OCI-LY7 (cell line): ENCODE measurements around the gene JPT1. TPM values are rescaled to one million over a fixed set of nuclear protein-coding genes. Genes with fewer than 3 reads are reported as not detected.

Experiments used
- BruUV-seq: library from RNA; stranded (reverse); fragments of 400-500 nt; replicated peaks from 2 replicates; lab custom pipeline; 2021; lab: Mats Ljungman, UMichigan
- CTCF ChIA-PET: fragments of 300-600 bp; sonication (Branson Sonifier 250); formaldehyde crosslinking; loops from one replicate; lab custom pipeline; 2022; ENCODE audit warnings: antibody characterized with exemption; ENCODE audit not compliant: unreplicated experiment; lab: Charles Lee
- POLR2A ChIA-PET: fragments of 300-600 bp; sonication (Branson Sonifier 250); formaldehyde crosslinking; loops from one replicate; lab custom pipeline; 2022; ENCODE audit warnings: antibody characterized with exemption; lab: Charles Lee
- DNase-seq: peaks from one replicate; pipeline ENCODE4 v3.0.0-alpha.2; 2015; ENCODE audit warnings: low spot score
- H2AFZ ChIP-seq: fragments of 200-600 bp; sonication (generic), shearing (Covaris generic); 2 replicates; pipeline ENCODE4 v1.6.1; 2014; ENCODE audit warnings: mild to moderate bottlenecking, antibody characterized with exemption, low read length, moderate library complexity
- H3K27ac ChIP-seq: fragments of 200-600 bp; sonication (generic); 2 replicates; pipeline ENCODE4 v1.5.1; 2014; ENCODE audit warnings: mixed run types, low read depth, mild to moderate bottlenecking, moderate library complexity, low read length, inconsistent platforms; ENCODE audit not compliant: poor library complexity, severe bottlenecking
- H3K36me3 ChIP-seq: fragments of 200-600 bp; sonication (generic); 2 replicates; pipeline ENCODE4 v1.6.1; 2014; ENCODE audit warnings: mild to moderate bottlenecking, antibody characterized with exemption, low read length, moderate library complexity, mixed read lengths; ENCODE audit not compliant: insufficient read depth
- H3K4me1 ChIP-seq: fragments of 200-600 bp; sonication (generic); 2 replicates; pipeline ENCODE4 v1.5.1; 2014; ENCODE audit warnings: mild to moderate bottlenecking, low read length; ENCODE audit not compliant: insufficient read depth, poor library complexity, severe bottlenecking
- H3K4me2 ChIP-seq: fragments of 200-600 bp; sonication (generic); 2 replicates; pipeline ENCODE4 v1.6.1; 2014; ENCODE audit warnings: mild to moderate bottlenecking, low read length
- H3K4me3 ChIP-seq: fragments of 200-600 bp; sonication (generic); 2 replicates; pipeline ENCODE4 v1.5.1; 2014; ENCODE audit warnings: mild to moderate bottlenecking, low read depth, low read length; ENCODE audit not compliant: poor library complexity, severe bottlenecking
- H3K79me2 ChIP-seq: fragments of 200-600 bp; sonication (generic); 2 replicates; pipeline ENCODE4 v1.6.1; 2016; ENCODE audit warnings: low read depth, mild to moderate bottlenecking, low read length, moderate library complexity, mixed read lengths; ENCODE audit not compliant: insufficient read depth
- H3K9me2 ChIP-seq: fragments of 200-600 bp; sonication (generic); 2 replicates; pipeline ENCODE4 v1.6.1; 2016; ENCODE audit warnings: mild to moderate bottlenecking, low read length, mixed read lengths; ENCODE audit not compliant: insufficient read depth
- H3K9me3 ChIP-seq: fragments of 200-600 bp; sonication (generic); 2 replicates; pipeline ENCODE4 v1.6.1; 2014; ENCODE audit warnings: mild to moderate bottlenecking, mixed run types, low read length, mixed read lengths
- H4K20me1 ChIP-seq: fragments of 200-600 bp; sonication (generic); 2 replicates; pipeline ENCODE4 v1.6.1; 2014; ENCODE audit warnings: mild to moderate bottlenecking, antibody characterized with exemption, low read length, moderate library complexity, mixed read lengths; ENCODE audit not compliant: insufficient read depth
- EZH2phosphoT487 ChIP-seq: fragments of 200-600 bp; sonication (generic); IDR thresholded peaks from 2 replicates; pipeline ENCODE4 v1.6.1; 2018; ENCODE audit warnings: low read depth, borderline replicate concordance, mild to moderate bottlenecking, mixed run types, antibody characterized with exemption, low read length, moderate library complexity, mixed read lengths
- intact Hi-C: fragments of 100-400 bp; cut with micrococcal nuclease; formaldehyde crosslinking; loops from one replicate; pipeline ENCODE4 v1.10.0; 2022; ENCODE audit not compliant: unreplicated experiment
- total RNA-seq, 2 experiments: library from RNA; depleted of rRNA in 1 of 2; stranded (reverse); fragments of >200 nt in 1 of 2; shearing (Covaris generic) in 1 of 2; gene quantifications; 2 replicates each; pipeline ENCODE4 v1.2.3, GENCODE V29; 2014 to 2022
- TF ChIP-seq, protein P1 (sequence below): fragments of 200-600 bp; sonication (generic); conservative IDR thresholded peaks from 2 replicates; pipeline ENCODE4 v1.5.1; 2014; ENCODE audit warnings: mild to moderate bottlenecking, antibody characterized with exemption, low read length, moderate library complexity, mixed read lengths

JPT1 gene
- total RNA-seq, 2 experiments from 2014 or later = 121 to 251 TPM

DNA sequence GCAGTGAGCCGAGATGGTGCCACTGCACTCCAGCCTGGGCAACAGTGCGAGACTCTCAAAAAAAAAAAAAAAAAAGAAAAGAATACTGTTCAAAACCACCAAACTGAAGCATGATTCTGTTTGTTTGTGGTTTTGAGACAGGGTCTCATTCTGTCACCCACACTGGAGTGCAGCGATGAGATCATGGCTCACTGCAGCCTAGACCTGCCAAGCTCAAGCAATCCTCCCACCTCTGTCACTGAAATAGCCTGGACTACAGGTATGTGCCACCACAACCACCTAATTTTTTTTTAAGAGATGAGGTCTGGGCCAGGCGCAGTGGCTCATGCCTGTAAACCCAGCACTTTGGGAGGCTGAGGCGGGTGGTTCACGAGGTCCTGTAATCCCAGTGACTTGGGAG lies 24.1 kb upstream of the JPT1 start:
- ChIA-PET CTCF (no interaction called here), POLR2A (interaction anchor here (0.6 to 0.7 kb wide), 2 partner anchors 34 to 124 kb away, joined by 3 read pairs; no protein-coding TSS in a partner anchor)
- no peak for DNase-seq
- H3K79me2 ChIP-seq = peaks cover 77% of the 10 kb centered on the region
- no peak overlapping the region for H3K4me3 ChIP-seq
- no peak overlapping the region for H3K27ac ChIP-seq
- H3K36me3 ChIP-seq = peaks cover 88% of the 10 kb centered on the region
- H3K4me2 ChIP-seq = no peak overlapping the region
- H4K20me1 ChIP-seq = peaks cover 10% of the 10 kb centered on the region
- intact Hi-C loops = no loop called here
- H2AFZ ChIP-seq = no peak overlapping the region
- no peaks in the 10 kb centered on the region for H3K9me2 ChIP-seq
- TF ChIP-seq, protein P1, sequence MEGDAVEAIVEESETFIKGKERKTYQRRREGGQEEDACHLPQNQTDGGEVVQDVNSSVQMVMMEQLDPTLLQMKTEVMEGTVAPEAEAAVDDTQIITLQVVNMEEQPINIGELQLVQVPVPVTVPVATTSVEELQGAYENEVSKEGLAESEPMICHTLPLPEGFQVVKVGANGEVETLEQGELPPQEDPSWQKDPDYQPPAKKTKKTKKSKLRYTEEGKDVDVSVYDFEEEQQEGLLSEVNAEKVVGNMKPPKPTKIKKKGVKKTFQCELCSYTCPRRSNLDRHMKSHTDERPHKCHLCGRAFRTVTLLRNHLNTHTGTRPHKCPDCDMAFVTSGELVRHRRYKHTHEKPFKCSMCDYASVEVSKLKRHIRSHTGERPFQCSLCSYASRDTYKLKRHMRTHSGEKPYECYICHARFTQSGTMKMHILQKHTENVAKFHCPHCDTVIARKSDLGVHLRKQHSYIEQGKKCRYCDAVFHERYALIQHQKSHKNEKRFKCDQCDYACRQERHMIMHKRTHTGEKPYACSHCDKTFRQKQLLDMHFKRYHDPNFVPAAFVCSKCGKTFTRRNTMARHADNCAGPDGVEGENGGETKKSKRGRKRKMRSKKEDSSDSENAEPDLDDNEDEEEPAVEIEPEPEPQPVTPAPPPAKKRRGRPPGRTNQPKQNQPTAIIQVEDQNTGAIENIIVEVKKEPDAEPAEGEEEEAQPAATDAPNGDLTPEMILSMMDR = no peak
- no peak for TF ChIP-seq EZH2phosphoT487
- BruUV-seq = no TSS peak
- peaks cover 21% of the 10 kb centered on the region for H3K4me1 ChIP-seq
- H3K9me3 ChIP-seq = no peaks in the 10 kb centered on the region

DNA sequence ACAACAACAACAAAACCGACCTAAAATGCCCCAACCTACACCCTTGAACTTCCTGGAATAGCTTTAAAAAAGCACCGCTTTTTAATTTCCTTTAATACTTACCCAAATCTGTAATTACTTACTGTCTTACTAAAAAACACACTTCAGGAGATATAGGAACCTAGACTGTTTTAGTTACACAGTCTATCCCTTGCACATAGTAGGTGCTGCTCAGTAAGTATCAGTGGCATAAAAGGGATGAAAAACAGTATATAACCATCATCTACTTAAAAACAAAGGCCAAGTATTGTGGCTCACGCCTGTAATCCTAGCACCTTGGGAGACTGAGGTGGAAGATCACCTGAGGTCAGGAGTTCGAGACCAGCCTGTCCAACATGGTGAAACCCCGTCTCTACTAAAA lies 22.3 kb upstream of the JPT1 start:
- Histone ChIP-seq H4K20me1 (peaks cover 10% of the 10 kb centered on the region), H3K36me3 (peaks cover 99% of the 10 kb centered on the region), H3K79me2 (peaks cover 80% of the 10 kb centered on the region), H3K9me2 (no peaks in the 10 kb centered on the region), H3K4me1 (peaks cover 19% of the 10 kb centered on the region), H2AFZ (no peak overlapping the region), H3K4me2 (no peak overlapping the region), H3K9me3 (no peaks in the 10 kb centered on the region), H3K27ac (no peak overlapping the region), H3K4me3 (no peak overlapping the region)
- intact Hi-C loops = no loop called here
- ChIA-PET POLR2A (interaction anchor here (0.7 to 1.8 kb wide), 4 partner anchors 28 to 1627 kb away, joined by 3 to 6 read pairs (median 3); no protein-coding TSS in a partner anchor), CTCF (interaction anchor here (0.9 kb wide), 1 partner anchor 63 kb away, joined by 3 read pairs; no protein-coding TSS in a partner anchor)
- TF ChIP-seq, protein P1 = no peak
- TF ChIP-seq EZH2phosphoT487 = no peak
- BruUV-seq = no TSS peak
- no peak for DNase-seq

DNA sequence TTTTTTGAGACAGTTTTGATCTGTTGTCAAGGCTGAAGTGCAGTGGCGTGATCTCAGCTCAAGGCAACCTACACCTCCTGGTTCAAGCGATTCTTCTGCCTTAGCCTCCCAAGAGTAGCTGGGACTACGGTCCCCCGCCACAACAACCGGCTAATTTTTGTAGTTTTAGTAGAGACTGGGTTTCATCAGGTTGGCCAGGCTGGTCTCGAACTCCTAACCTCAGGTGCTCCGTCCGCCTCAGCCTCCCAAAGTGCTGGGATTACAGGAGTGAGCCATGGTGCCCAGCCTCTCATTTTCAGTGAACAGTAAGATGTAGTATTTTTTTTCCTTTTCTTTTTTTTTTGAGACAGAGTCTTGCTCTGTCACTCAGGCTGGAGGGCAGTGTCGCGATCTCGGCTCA lies 20.7 kb upstream of the JPT1 start:
- ChIA-PET POLR2A (no interaction called here), CTCF (no interaction called here)
- H3K27ac ChIP-seq = no peak overlapping the region
- H3K4me1 ChIP-seq = peaks cover 7% of the 10 kb centered on the region
- H3K9me2 ChIP-seq = no peaks in the 10 kb centered on the region
- no peak for DNase-seq
- no TSS peak for BruUV-seq
- H4K20me1 ChIP-seq = peaks cover 9% of the 10 kb centered on the region
- no peak overlapping the region for H2AFZ ChIP-seq
- no peak overlapping the region for H3K4me2 ChIP-seq
- intact Hi-C loops = no loop called here
- peaks cover 80% of the 10 kb centered on the region for H3K79me2 ChIP-seq
- no peak for TF ChIP-seq EZH2phosphoT487
- TF ChIP-seq, protein P1 = no peak
- no peaks in the 10 kb centered on the region for H3K9me3 ChIP-seq
- H3K4me3 ChIP-seq = no peak overlapping the region
- H3K36me3 ChIP-seq = peaks cover 99% of the 10 kb centered on the region
